GM12878 (cell line): ENCODE data around the gene ZNF532. TPM values are rescaled to one million over a fixed set of nuclear protein-coding genes. Genes with fewer than 3 reads are reported as not detected.

Source experiments
- ATAC-seq: fragments of 200-7000 bp; cut with Tn5 transposase; 3 replicates; pipeline ENCODE4 v1.9.1; 2020; ENCODE audit warnings: mild to moderate bottlenecking, moderate library complexity
- BruUV-seq: library from RNA; stranded (reverse); fragments of 400-500 nt; replicated peaks from 2 replicates; lab custom pipeline; 2021; lab: Mats Ljungman, UMichigan
- CTCF ChIA-PET: fragments of 300-600 bp; sonication (Branson Sonifier 250); formaldehyde crosslinking; extraction: SDS; loops from one replicate; lab custom pipeline; 2021; ENCODE audit warnings: inconsistent platforms; lab: Yijun Ruan, JAX
- POLR2A ChIA-PET: fragments of 350-600 bp; formaldehyde crosslinking; extraction: SDS; loops from one replicate; lab custom pipeline; 2021; ENCODE audit warnings: inconsistent platforms; lab: Charles Lee
- RAD21 ChIA-PET: fragments of 300-600 bp; sonication (Branson Sonifier 250); formaldehyde crosslinking; loops from one replicate; lab custom pipeline; 2023; ENCODE audit warnings: antibody characterized with exemption; ENCODE audit not compliant: unreplicated experiment; lab: Charles Lee
- SMC1A ChIA-PET: fragments of 300-600 bp; sonication (Branson Sonifier 250); formaldehyde crosslinking; loops from one replicate; lab custom pipeline; 2023; ENCODE audit not compliant: unreplicated experiment, uncharacterized antibody; lab: Charles Lee
- DNase-seq: peaks from one replicate; pipeline ENCODE4 v3.0.0-alpha.2; 2011; ENCODE audit warnings: low read depth, low spot score
- FAIRE-seq: peaks from 3 replicates; lab custom pipeline; 2011; peaks lifted over from hg19 to GRCh38; lab: Jason Lieb, UNC
- H2AFZ ChIP-seq: 2 replicates; pipeline ENCODE4 v1.6.0; 2011; ENCODE audit warnings: low read depth, low read length, control low read depth; ENCODE audit not compliant: control insufficient read depth
- H3K27ac ChIP-seq: 2 replicates; pipeline ENCODE4 v1.5.1; 2011; ENCODE audit warnings: control low read depth; ENCODE audit not compliant: control insufficient read depth, insufficient read depth
- H3K27me3 ChIP-seq, 2 experiments: replicated peaks in 1 of 2; 2 replicates each; pipeline versions ENCODE4 v1.6.0 to v1.6.1; 2011; ENCODE audit warnings: low read length in 1 of 2; ENCODE audit not compliant: control insufficient read depth in 2 of 2, insufficient read depth in 2 of 2
- H3K36me3 ChIP-seq, 2 experiments: 2 replicates each; pipeline ENCODE4 v1.5.1; 2011; ENCODE audit warnings: low read length in 1 of 2; ENCODE audit not compliant: control insufficient read depth in 2 of 2, insufficient read depth in 2 of 2
- H3K4me1 ChIP-seq: 2 replicates; pipeline ENCODE4 v1.6.1; 2011; ENCODE audit warnings: mild to moderate bottlenecking, low read length, moderate library complexity, mixed read lengths; ENCODE audit not compliant: control insufficient read depth, insufficient read depth
- H3K4me2 ChIP-seq: 2 replicates; pipeline ENCODE4 v1.6.0; 2011; ENCODE audit warnings: control low read depth; ENCODE audit not compliant: control insufficient read depth, insufficient read depth
- H3K4me3 ChIP-seq: fragments of 200-600 bp; sonication (generic); 2 replicates; pipeline ENCODE4 v1.5.1; 2016
- H3K79me2 ChIP-seq: 2 replicates; pipeline ENCODE4 v1.6.0; 2011; ENCODE audit warnings: low read length; ENCODE audit not compliant: control insufficient read depth, insufficient read depth
- H3K9ac ChIP-seq: 2 replicates; pipeline ENCODE4 v1.8.0; 2011; ENCODE audit warnings: low read length, control low read depth, mixed read lengths; ENCODE audit not compliant: control insufficient read depth, insufficient read depth
- H3K9me3 ChIP-seq: replicated peaks from 3 replicates; pipeline ENCODE4 v1.5.1; 2011; ENCODE audit warnings: mild to moderate bottlenecking, low read length; ENCODE audit not compliant: control insufficient read depth, insufficient read depth
- H4K20me1 ChIP-seq: 2 replicates; pipeline ENCODE4 v1.6.0; 2011; ENCODE audit not compliant: control insufficient read depth, insufficient read depth
- CBX3 ChIP-seq: fragments of 200-600 bp; sonication (generic); IDR thresholded peaks from 2 replicates; pipeline ENCODE4 v1.6.1; 2016; ENCODE audit warnings: low read depth, borderline replicate concordance
- E2F4 ChIP-seq: IDR thresholded peaks from 2 replicates; pipeline ENCODE4 v1.6.1; 2012; ENCODE audit warnings: low read depth, low read length, improper control_type of control experiment
- E4F1 ChIP-seq: fragments of 450-650 bp; IDR thresholded peaks from 2 replicates; pipeline ENCODE4 v1.6.1; 2018; ENCODE audit warnings: borderline replicate concordance, mild to moderate bottlenecking; ENCODE audit not compliant: partially characterized antibody
- MYB ChIP-seq: fragments of 150-350 bp; IDR thresholded peaks from 2 replicates; pipeline ENCODE4 v1.6.1; 2014; ENCODE audit warnings: mild to moderate bottlenecking, low read depth, low read length, borderline replicate concordance
- NFYA ChIP-seq: IDR thresholded peaks from 2 replicates; pipeline ENCODE4 v1.6.1; 2011; ENCODE audit warnings: low read depth, mild to moderate bottlenecking, low read length, improper control_type of control experiment, borderline replicate concordance
- NFYB ChIP-seq: IDR thresholded peaks from 2 replicates; pipeline ENCODE4 v1.6.1; 2011; ENCODE audit warnings: low read depth, mild to moderate bottlenecking, low read length, improper control_type of control experiment, moderate library complexity; ENCODE audit not compliant: insufficient read depth
- PAX8 ChIP-seq: fragments of 450-650 bp; IDR thresholded peaks from 2 replicates; pipeline ENCODE4 v1.6.1; 2017; ENCODE audit warnings: mild to moderate bottlenecking, moderate library complexity
- POLR2A ChIP-seq: IDR thresholded peaks from 2 replicates; pipeline ENCODE4 v1.6.1; 2011; ENCODE audit warnings: low read depth, mild to moderate bottlenecking, low read length
- RELA ChIP-seq: fragments of 450-650 bp; IDR thresholded peaks from 2 replicates; pipeline ENCODE4 v1.8.0; 2014; ENCODE audit warnings: borderline replicate concordance; ENCODE audit not compliant: partially characterized antibody
- SIN3A ChIP-seq: IDR thresholded peaks from 2 replicates; pipeline ENCODE4 v1.6.1; 2012; ENCODE audit warnings: low read depth, low read length, improper control_type of control experiment
- SPI1 ChIP-seq: IDR thresholded peaks from 2 replicates; pipeline ENCODE4 v1.6.1; 2011; ENCODE audit warnings: low read depth, mild to moderate bottlenecking, low read length, moderate library complexity, borderline replicate concordance; ENCODE audit not compliant: insufficient read depth
- SUPT20H ChIP-seq: IDR thresholded peaks from 2 replicates; pipeline ENCODE4 v1.6.1; 2011; ENCODE audit warnings: low read depth, mild to moderate bottlenecking, low read length, moderate library complexity, borderline replicate concordance; ENCODE audit not compliant: control insufficient read depth
- TCF12 ChIP-seq: IDR thresholded peaks from 2 replicates; pipeline ENCODE4 v1.6.1; 2011; ENCODE audit warnings: low read depth, mild to moderate bottlenecking, low read length
- ZBED1 ChIP-seq: IDR thresholded peaks from 2 replicates; pipeline ENCODE4 v1.6.1; 2016; ENCODE audit warnings: borderline replicate concordance
- WGBS: methylation state at CpG from one replicate; pipeline ENCODE4 v1.1.6; 2016; ENCODE audit warnings: low lambda C conversion rate; ENCODE audit not compliant: insufficient replicate concordance, insufficient coverage; ENCODE audit errors: missing lambda C conversion rate; 5-methylcytosine and 5-hydroxymethylcytosine counted together
- in situ Hi-C: fragments of 300-500 bp; cut with MboI; formaldehyde crosslinking; loops from 9 replicates; pipeline ENCODE4 v1.14.3; 2018; ENCODE audit warnings: mixed read lengths
- intact Hi-C: fragments of 100-400 bp; cut with micrococcal nuclease; formaldehyde crosslinking; loops from one replicate; pipeline ENCODE4 v1.14.2; 2022; ENCODE audit not compliant: unreplicated experiment
- polyA plus RNA-seq, 11 experiments: library from polyadenylated mRNA; depleted of rRNA in 4 of 11; unstranded in 6 of 11; stranded (reverse) in 5 of 11; fragments of >200 nt; fragmentation: Nextera tagmentation in 4 of 11; fragmentation: Illumina TruSeq in 1 of 11; extraction: Ambion mirVana in 4 of 11; extraction: Trizol in 1 of 11; gene quantifications; 1 replicate in 1 of 11; 2 replicates in 10 of 11; pipeline versions ENCODE4 v1.2.1 to v1.2.3, GENCODE V29; 2011 to 2016; ENCODE audit warnings: inconsistent platforms in 2 of 11, missing spikeins in 2 of 11, low read depth in 1 of 11
- total RNA-seq, 4 experiments: library from RNA; depleted of rRNA in 3 of 4; stranded (reverse); fragments of >200 nt in 3 of 4; fragmentation: Illumina TruSeq in 1 of 4; extraction: Trizol in 1 of 4; gene quantifications; 2 replicates each; pipeline versions ENCODE4 v1.2.1 to v1.2.3, GENCODE V29; 2013 to 2021

ZNF532 gene
- total and polyA plus RNA-seq, 10 of the 15 experiments (the other 5 are each of a cell fraction or from before 2014, with no cell fraction given), result 0.44 to 3.4 (median 1.4) TPM

- ChIA-PET POLR2A (interaction anchor here (0.6 kb wide), 1 partner anchor 165 kb away, joined by 3 read pairs; no protein-coding TSS in a partner anchor), RAD21 (no interaction called here), CTCF (no interaction called here), SMC1A (no interaction called here)
- Histone ChIP-seq H3K9me3 (no peaks in the 10 kb centered on the region), H3K4me3 (no peak overlapping the region), H3K27me3 (peaks cover 0 to 2% of the 10 kb centered on the region in 2 experiments), H3K36me3 (no peaks in the 10 kb centered on the region), H4K20me1 (no peaks in the 10 kb centered on the region), H3K4me1 (no peaks in the 10 kb centered on the region), H3K9ac (no peak overlapping the region), H3K79me2 (no peaks in the 10 kb centered on the region; the same call in 1 of the 2 replicates), H3K4me2 (no peak overlapping the region), H2AFZ (no peak overlapping the region), H3K27ac (no peak overlapping the region)
- TF ChIP-seq E2F4 (no peak), TCF12 (no peak), NFYA (no peak)
- FAIRE-seq, result no peak
- intact Hi-C loops, result no loop called here
- WGBS, result 46% methylated on average over 5 of the region's 5 CpGs
- ATAC-seq, result no peak
- no TSS peak for BruUV-seq
- in situ Hi-C loops, result no loop called here
- DNase-seq, result no peak
Measured at GRCh38 chr18:58861861-58862301, 2.8 kb upstream of the ZNF532 start.

DNA sequence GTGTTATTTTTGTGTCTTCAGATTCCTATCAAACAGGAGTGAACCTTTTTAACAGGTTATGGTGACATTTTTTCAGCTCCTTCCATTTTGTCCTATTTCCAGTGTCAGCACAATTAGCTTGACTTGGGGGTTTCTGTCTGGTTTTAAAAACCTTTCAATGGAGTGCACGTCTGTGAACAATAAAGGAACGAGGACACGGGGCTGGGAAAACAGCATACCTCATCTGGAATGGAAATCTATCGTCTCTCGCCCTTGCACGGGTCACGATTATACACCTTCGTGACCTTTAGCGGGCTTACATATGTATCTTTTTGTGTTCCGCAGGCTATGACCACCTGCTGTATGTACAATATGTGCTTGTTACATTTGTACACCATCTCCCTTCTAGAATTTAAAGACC is 2.3 kb upstream of the ZNF532 start:
- Histone ChIP-seq H3K4me1 (no peaks in the 10 kb centered on the region), H3K4me3 (0 out of 2 replicates have a peak overlapping the region, but pooled peaks have one; percentile 46), H2AFZ (no peak overlapping the region), H4K20me1 (no peaks in the 10 kb centered on the region), H3K9me3 (no peaks in the 10 kb centered on the region), H3K79me2 (no peaks in the 10 kb centered on the region; the same call in 1 of the 2 replicates), H3K27ac (no peak overlapping the region), H3K4me2 (0 out of 2 replicates have a peak overlapping the region, but pooled peaks have one; percentile 17), H3K27me3 (peaks cover 0 to 2% of the 10 kb centered on the region in 2 experiments), H3K9ac (peak overlapping the region; percentile 76), H3K36me3 (no peaks in the 10 kb centered on the region)
- FAIRE-seq (peak; percentile 13), ATAC-seq (no peak), DNase-seq (no peak)
- intact Hi-C loops, result no loop called here
- in situ Hi-C loops, result no loop called here
- no TSS peak for BruUV-seq
- ChIA-PET SMC1A (no interaction called here), CTCF (no interaction called here), POLR2A (interaction anchor here (0.6 kb wide), 1 partner anchor 165 kb away, joined by 3 read pairs; no protein-coding TSS in a partner anchor), RAD21 (no interaction called here)
- 89% methylated on average over 10 of the region's 10 CpGs for WGBS
- TF ChIP-seq ZBED1 (no peak), NFYB (no peak), SIN3A (no peak), MYB (no peak), POLR2A (no peak), E4F1 (no peak), SUPT20H (no peak), RELA (no peak), SPI1 (no peak), PAX8 (no peak), CBX3 (no peak)
